Endothelial cell of umbilical vein (primary cell): ENCODE measurements around the gene CHMP1A. TPM values are rescaled to one million over a fixed set of nuclear protein-coding genes. Genes with fewer than 3 reads are reported as not detected.
"Not testable (repeated sequence)": the region's sequence is repeated elsewhere in the genome, so short reads cannot be mapped to it uniquely, and the experiment has no call there.

ENCODE experiments used
- BruUV-seq: library from RNA; stranded (reverse); fragments of 400-500 nt; replicated peaks from 2 replicates; lab custom pipeline; 2021; lab: Mats Ljungman, UMichigan
- CTCF ChIA-PET: fragments of 300-600, 350-600 bp; sonication (Branson Sonifier 250); formaldehyde crosslinking; loops from one replicate; lab custom pipeline; 2021; ENCODE audit warnings: antibody characterized with exemption, inconsistent platforms; lab: Charles Lee
- POLR2A ChIA-PET: fragments of 300-600, 350-600 bp; sonication (Branson Sonifier 250); formaldehyde crosslinking; loops from one replicate; lab custom pipeline; 2021; ENCODE audit warnings: antibody characterized with exemption, inconsistent platforms; lab: Charles Lee
- DNase-seq: peaks from one replicate; pipeline ENCODE4 v3.0.0-alpha.2; 2011; ENCODE audit warnings: low read depth, low spot score
- FAIRE-seq: peaks from 2 replicates; lab custom pipeline; 2011; peaks lifted over from hg19 to GRCh38; lab: Jason Lieb, UNC
- H2AFZ ChIP-seq: 2 replicates; pipeline ENCODE4 v1.6.0; 2012; ENCODE audit warnings: low read depth, low read length, control low read depth, inconsistent platforms
- H3K27ac ChIP-seq: 2 replicates; pipeline ENCODE4 v1.5.1; 2011; ENCODE audit warnings: low read depth, mild to moderate bottlenecking, control low read depth, low read length, moderate library complexity; ENCODE audit not compliant: insufficient read depth
- H3K27me3 ChIP-seq, 2 experiments: 2 replicates each; pipeline versions ENCODE4 v1.6.0 to v1.6.1; 2011; ENCODE audit warnings: low read length in 2 of 2, mixed read lengths in 1 of 2; ENCODE audit not compliant: control insufficient read depth in 2 of 2, insufficient read depth in 2 of 2
- H3K36me3 ChIP-seq, 2 experiments: 2 replicates in 1 of 2; 3 replicates in 1 of 2; pipeline ENCODE4 v1.5.1; 2011; ENCODE audit warnings: low read length in 2 of 2, mild to moderate bottlenecking in 1 of 2, moderate library complexity in 1 of 2; ENCODE audit not compliant: control insufficient read depth in 2 of 2, insufficient read depth in 2 of 2; ENCODE audit errors: extremely low read depth in 1 of 2
- H3K4me1 ChIP-seq: 3 replicates; pipeline ENCODE4 v1.5.1; 2011; ENCODE audit warnings: mild to moderate bottlenecking, low read length; ENCODE audit not compliant: control insufficient read depth, insufficient read depth; ENCODE audit errors: extremely low read depth
- H3K4me2 ChIP-seq: 2 replicates; pipeline ENCODE4 v1.6.1; 2011; ENCODE audit warnings: low read length, control low read depth, mixed read lengths; ENCODE audit not compliant: insufficient read depth
- H3K4me3 ChIP-seq, 3 experiments: fragments of 200-600 bp in 1 of 3; sonication (generic), shearing (Covaris generic) in 1 of 3; replicated peaks in 1 of 3; 2 replicates each; pipeline ENCODE4 v1.5.1; 2011 to 2016; ENCODE audit warnings: control low read depth in 3 of 3, low read length in 3 of 3, mild to moderate bottlenecking in 2 of 3, inconsistent platforms in 1 of 3, low read depth in 1 of 3, moderate library complexity in 1 of 3; ENCODE audit not compliant: insufficient read depth in 1 of 3
- H3K79me2 ChIP-seq: 2 replicates; pipeline ENCODE4 v1.6.0; 2012; ENCODE audit warnings: low read length, inconsistent platforms; ENCODE audit not compliant: control insufficient read depth, insufficient read depth
- H3K9ac ChIP-seq: replicated peaks from 2 replicates; pipeline ENCODE3; 2011; ENCODE audit warnings: low read length, control low read depth; ENCODE audit not compliant: insufficient read depth; ENCODE audit errors: extremely low read depth
- H3K9me1 ChIP-seq: replicated peaks from 3 replicates; pipeline ENCODE4 v1.6.0; 2011; ENCODE audit warnings: mild to moderate bottlenecking, low read length; ENCODE audit not compliant: control insufficient read depth, insufficient read depth; ENCODE audit errors: extremely low read depth
- H3K9me3 ChIP-seq: replicated peaks from 2 replicates; pipeline ENCODE4 v1.5.1; 2012; ENCODE audit warnings: low read length, inconsistent platforms; ENCODE audit not compliant: control insufficient read depth, insufficient read depth
- H4K20me1 ChIP-seq: replicated peaks from 2 replicates; pipeline ENCODE3; 2011; ENCODE audit warnings: mild to moderate bottlenecking, low read length; ENCODE audit not compliant: control insufficient read depth, insufficient read depth; ENCODE audit errors: extremely low read depth
- CTCF ChIP-seq, 2 donors: IDR thresholded peaks; 1 replicate in 1 of 2; 2 replicates in 1 of 2; pipeline ENCODE4 v1.5.1; 2011; ENCODE audit warnings: low read length in 2 of 2, mild to moderate bottlenecking in 2 of 2, moderate library complexity in 2 of 2, control low read depth in 1 of 2, inconsistent platforms in 1 of 2, low read depth in 1 of 2; ENCODE audit not compliant: insufficient read depth in 1 of 2; ENCODE audit errors: extremely low read depth in 1 of 2
- dilution Hi-C: fragments of 300-500 bp; cut with MboI; formaldehyde crosslinking; loops from one replicate; pipeline ENCODE4 v1.15.0; 2019; ENCODE audit warnings: low sequenced_read_pairs; ENCODE audit not compliant: extremely low pct_ligation_motif_present
- intact Hi-C: fragments of 100-400 bp; cut with micrococcal nuclease; formaldehyde crosslinking; loops from one replicate; pipeline ENCODE4 v1.10.0; 2022
- polyA plus RNA-seq, 4 experiments: library from polyadenylated mRNA; depleted of rRNA in 3 of 4; stranded (reverse) in 3 of 4; unstranded in 1 of 4; fragments of >200 nt; gene quantifications; 2 replicates each; pipeline versions ENCODE4 v1.2.1 to v1.2.3, GENCODE V29; 2011 to 2012; ENCODE audit warnings: missing spikeins in 1 of 4
- total RNA-seq: library from RNA; stranded (reverse); gene quantifications from 2 replicates; pipeline ENCODE4 v1.2.3, GENCODE V29; 2021

Gene CHMP1A
- total and polyA plus RNA-seq, 2 donors (not counting 3 experiments of a cell fraction or from before 2014, with no cell fraction given): 83.9 to 101 TPM

GRCh38 chr16:89667000-89667399 is 9.5 kb upstream of the CHMP1A start:
- dilution Hi-C loops, intact Hi-C loops, H3K9me3 ChIP-seq, H4K20me1 ChIP-seq, H3K36me3 ChIP-seq, BruUV-seq, H3K4me1 ChIP-seq, H3K9me1 ChIP-seq, POLR2A ChIA-PET, H3K79me2 ChIP-seq, H3K4me3 ChIP-seq, H3K27me3 ChIP-seq, H3K9ac ChIP-seq, H3K4me2 ChIP-seq, H3K27ac ChIP-seq, H2AFZ ChIP-seq: not testable (repeated sequence)
- peak in 1 of 2 donors; percentile 36 for TF ChIP-seq CTCF (IDR thresholded peaks at IDR 0.05; ENCODE audit: extremely low read depth in 1 of 2, insufficient read depth in 1 of 2, low read depth in 1 of 2, low read length in 2 of 2)
- FAIRE-seq (peak; percentile 42), DNase-seq (peak; percentile 24)
- CTCF ChIA-PET: interaction anchor here (1.2 kb wide), 2 partner anchors 52 to 110 kb away, joined by 3 to 8 read pairs; no protein-coding TSS in a partner anchor

- H4K20me1 ChIP-seq, H3K9me3 ChIP-seq, BruUV-seq, H3K27me3 ChIP-seq, H3K4me2 ChIP-seq, intact Hi-C loops, H3K27ac ChIP-seq, H3K79me2 ChIP-seq, H3K4me3 ChIP-seq, H3K9ac ChIP-seq, H3K9me1 ChIP-seq, CTCF ChIA-PET, H3K36me3 ChIP-seq, POLR2A ChIA-PET, dilution Hi-C loops, H3K4me1 ChIP-seq, FAIRE-seq, DNase-seq, H2AFZ ChIP-seq: not testable (repeated sequence)
These were observed 6.7 kb upstream of the CHMP1A start for GRCh38 chr16:89664238-89664637.
